GM19324 (cell line): Measurements from ENCODE around the gene NUP205.

Source experiments
- ATAC-seq: cut with Tn5 transposase; IDR thresholded peaks from one replicate; pipeline ENCODE4 v1.9.1; 2021; ENCODE audit warnings: mild to moderate bottlenecking, moderate library complexity; ENCODE audit not compliant: unreplicated experiment, low FRiP score

Gene NUP205

DNA sequence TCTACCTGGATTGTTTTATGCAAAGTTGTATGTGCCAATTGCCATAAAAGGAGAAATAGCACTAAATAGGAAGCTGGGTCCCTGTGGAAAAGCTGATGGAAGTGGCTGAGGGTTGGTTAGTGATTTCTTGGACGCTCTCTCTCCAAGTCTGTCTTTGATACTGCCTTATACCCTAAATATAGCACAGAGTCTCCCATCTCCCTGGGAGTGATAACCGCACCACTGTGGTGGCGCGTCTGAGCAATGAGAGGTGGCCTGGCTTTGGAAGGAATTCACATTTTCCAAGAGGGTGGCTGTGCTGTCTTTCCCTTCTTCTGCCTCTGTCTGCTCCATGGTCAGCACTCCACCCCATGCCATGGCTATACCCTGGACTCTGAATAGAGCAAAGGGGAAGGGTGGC is 135.8 kb downstream of the NUP205 start:
- no peak for ATAC-seq

DNA sequence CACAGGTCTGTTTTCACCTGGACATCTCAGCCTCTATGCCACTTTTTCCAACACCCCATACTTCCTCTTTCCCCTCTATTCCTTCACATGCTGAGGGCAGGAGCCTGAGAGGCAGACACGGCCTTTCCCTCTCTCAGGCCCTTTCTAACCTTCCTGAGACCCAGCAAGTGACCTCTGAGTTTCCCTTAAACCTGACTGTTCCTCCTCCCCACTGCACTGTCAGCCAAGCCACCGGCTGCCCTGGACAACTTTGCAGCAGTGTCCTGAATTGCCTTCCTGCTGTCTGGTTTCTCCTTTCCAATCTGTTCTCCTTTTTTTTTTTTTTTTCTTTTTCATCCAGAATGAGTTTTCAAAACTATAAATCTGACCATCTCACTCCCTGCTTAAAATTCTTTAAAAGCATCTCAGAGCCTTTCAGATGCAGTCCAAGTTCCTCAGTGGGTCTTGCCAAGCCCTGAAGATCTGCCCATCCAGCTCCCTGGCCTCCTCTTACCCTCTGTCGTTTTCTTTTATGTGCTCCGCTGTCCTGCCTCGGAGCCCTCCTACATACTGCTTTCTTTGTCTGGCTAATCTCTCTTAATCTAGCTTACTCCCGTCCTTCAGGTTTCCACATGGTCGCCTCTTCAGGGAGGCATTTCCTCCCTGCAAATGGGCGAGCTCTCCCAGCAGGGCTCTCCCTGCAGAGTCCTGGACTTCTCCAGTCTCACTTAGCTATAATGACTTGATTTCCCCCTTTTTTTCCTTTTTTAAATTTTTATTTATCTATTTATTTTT is 139.7 kb downstream of the NUP205 start:
- no peak for ATAC-seq
